Measurements from ENCODE around the gene PHF13.
A peak's percentile ranks its signal among the peaks of the same experiment; 100 is the strongest.

Gene PHF13

DNA sequence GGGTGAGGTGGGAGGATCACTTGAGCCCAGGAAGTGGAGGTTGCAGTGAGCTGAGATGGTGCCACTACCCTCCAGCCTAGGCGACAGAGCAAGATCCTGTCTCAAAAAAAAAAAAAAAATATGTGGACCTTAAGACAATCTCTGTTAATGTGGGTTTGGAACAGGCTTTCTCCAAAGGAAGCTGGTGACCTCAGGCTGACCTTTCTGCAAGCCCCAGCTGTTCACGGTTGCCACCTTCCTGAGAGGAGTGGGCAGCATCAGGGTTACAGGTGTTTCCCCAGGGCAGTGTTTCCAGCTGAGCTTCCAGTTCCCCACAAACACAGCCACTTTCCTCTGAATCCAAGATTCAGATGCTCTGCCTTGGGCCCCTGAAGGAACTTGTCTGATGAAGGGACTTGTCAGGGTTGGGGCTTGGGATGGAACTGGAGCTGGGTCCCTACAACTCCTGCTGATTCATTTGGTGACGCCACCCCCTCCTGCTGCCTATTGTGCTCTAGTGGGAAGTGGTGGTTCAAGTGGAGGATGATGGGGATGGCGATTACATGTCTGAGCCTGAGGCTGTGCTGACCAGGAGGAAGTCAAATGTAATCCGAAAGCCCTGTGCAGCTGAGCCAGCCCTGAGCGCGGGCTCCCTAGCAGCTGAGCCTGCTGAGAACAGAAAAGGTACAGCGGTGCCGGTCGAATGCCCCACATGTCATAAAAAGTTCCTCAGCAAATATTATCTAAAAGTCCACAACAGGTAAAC lies 31.8 kb upstream of the PHF13 start:
- H3K4me3 Mint-ChIP-seq: peak overlapping the region; percentile 41
- ATAC-seq (ENCODE audit: low read depth) (no peak), DNase-seq (ENCODE audit: low spot score in 2 of 2) (no peak)
- H3K9me3 Mint-ChIP-seq: no peaks in the 10 kb centered on the region
- H3K36me3 Mint-ChIP-seq: no peaks in the 10 kb centered on the region
- no peaks in the 10 kb centered on the region for H3K27me3 Mint-ChIP-seq
- peak overlapping the region; percentile 99 for H3K27ac Mint-ChIP-seq
- peaks cover 29% of the 10 kb centered on the region for H3K4me1 Mint-ChIP-seq

DNA sequence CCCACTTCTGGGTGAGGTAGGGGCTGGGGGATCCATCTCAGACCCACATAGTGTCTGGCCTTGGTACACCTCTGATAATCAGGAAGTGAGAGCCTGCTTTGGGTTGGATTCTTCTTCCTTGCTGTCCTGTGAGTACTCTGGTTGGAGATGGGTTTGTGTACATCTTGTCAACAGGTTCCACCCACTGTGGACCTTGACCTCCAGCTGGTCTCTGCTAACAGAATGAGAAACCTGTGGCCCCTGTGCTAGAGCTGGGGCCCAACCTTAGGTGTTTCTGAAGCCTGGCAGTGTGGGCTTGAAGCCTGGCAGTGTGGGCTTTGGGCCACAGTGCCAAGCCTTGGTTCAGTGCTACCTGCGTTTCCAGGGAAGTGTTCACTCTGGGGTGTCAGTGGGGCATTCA lies 31.2 kb upstream of the PHF13 start:
- Mint-ChIP-seq H3K4me3 (peak overlapping the region; percentile 44), H3K9me3 (no peaks in the 10 kb centered on the region), H3K4me1 (peaks cover 30% of the 10 kb centered on the region), H3K27ac (peak overlapping the region; percentile 45), H3K27me3 (no peaks in the 10 kb centered on the region), H3K36me3 (no peaks in the 10 kb centered on the region)
- ATAC-seq (ENCODE audit: low read depth) (no peak), DNase-seq (ENCODE audit: low spot score in 2 of 2) (no peak)

DNA sequence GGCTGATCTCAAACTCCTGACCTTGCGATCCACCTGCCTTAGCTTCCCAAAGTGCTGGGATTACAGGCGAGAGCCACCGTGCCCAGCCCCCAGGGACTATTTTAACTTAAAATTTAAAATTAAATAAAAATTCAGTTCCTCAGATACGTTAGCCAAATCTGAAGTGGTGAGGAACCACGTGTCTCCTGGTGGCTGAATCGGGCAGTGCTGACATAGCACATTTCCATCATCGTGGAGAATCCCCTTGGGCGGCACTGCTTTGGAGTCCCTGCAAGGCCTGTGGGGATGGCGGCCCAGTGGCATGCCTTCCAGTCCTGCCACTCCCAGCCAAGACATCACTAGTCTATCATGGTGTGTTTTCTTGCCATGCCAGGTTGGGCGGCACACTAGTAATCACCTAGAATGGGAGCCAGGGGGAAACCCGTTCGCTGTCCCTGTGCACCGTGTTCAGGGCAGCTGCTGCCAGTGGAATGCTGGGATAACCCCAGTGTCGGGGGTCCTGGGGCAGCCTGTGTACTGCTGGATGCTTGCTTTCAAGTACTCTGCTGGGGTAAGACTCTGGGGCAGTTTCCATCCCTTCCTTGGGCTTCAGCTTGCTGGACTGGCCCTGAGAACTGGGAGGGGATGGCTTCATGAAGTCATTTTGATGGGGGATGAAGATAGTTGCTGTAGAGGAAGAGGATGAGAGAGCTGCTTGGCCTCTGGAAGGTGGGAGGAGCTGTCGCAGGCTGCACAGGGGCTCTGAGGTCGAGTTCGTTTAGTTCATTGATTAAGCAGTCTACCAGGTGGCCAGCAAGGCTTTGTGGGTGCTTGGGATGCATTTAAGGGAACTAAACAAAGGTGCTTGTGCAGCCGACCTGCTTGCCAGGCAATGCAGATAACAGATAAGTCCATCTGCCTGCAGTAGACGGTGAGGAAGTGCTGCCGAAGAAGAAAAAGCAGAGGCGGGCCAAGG lies 29.1 kb upstream of the PHF13 start:
- Mint-ChIP-seq H3K27me3 (no peaks in the 10 kb centered on the region), H3K27ac (peak overlapping the region; percentile 28), H3K4me3 (peak overlapping the region; percentile 48), H3K9me3 (no peaks in the 10 kb centered on the region), H3K4me1 (peaks cover 34% of the 10 kb centered on the region), H3K36me3 (peaks cover 3% of the 10 kb centered on the region)
- no peak for ATAC-seq (ENCODE audit: low read depth)
- no peak for DNase-seq (ENCODE audit: low spot score in 2 of 2)

DNA sequence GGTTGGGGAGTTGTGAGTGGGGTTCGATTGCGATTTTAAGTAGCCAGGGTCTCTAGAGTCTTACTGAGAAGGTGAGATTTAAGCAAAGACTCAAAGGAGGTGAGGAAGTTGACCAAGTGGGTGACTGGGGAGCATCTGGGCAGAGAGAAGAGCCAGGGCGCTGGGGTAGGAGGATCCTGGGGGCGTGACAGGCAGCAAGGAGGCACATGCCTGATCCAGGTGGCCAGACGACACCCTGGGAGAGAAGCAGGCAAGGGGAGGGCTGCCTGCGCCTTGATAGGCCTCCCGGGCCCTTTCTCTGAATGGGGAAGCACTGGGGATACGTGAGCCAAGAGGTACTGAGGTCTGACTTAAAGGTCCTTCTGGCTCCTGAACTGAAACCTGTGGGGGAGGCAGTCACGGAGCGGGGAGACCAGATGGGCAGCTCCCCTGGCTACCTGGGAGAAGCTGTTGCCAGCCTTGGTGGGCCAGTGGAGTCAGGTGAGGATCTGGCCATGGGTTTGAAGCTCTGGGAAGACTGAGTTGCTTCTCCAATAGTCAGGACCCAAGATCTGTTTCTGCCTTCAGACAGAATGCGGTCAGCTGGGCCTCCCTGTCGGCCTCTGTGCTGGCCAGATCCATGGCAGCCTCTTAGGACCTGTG lies 28.3 kb upstream of the PHF13 start:
- no peaks in the 10 kb centered on the region for H3K9me3 Mint-ChIP-seq
- ATAC-seq (ENCODE audit: low read depth): no peak
- DNase-seq (ENCODE audit: low spot score in 2 of 2): no peak
- H3K27ac Mint-ChIP-seq: no peak overlapping the region
- no peaks in the 10 kb centered on the region for H3K27me3 Mint-ChIP-seq
- H3K36me3 Mint-ChIP-seq: peaks cover 5% of the 10 kb centered on the region
- H3K4me3 Mint-ChIP-seq: no peak overlapping the region
- H3K4me1 Mint-ChIP-seq: peaks cover 34% of the 10 kb centered on the region

DNA sequence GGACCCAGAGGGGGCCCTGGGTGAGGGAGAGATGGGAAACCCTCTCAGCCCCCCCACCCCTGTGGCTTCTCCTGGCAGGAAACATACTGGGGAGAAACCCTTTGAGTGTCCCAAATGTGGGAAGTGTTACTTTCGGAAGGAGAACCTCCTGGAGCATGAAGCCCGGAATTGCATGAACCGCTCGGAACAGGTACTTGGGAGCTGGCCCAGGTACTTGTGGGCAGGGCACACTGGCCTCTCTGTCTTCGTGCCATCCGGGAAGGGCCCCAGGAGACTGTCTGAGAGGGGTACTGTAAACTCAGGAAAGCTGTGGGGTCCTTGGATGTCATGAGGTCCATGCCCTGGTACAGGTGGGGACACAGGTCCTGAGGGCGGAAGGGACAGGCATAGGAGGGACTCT lies 27.7 kb upstream of the PHF13 start:
- Mint-ChIP-seq H3K36me3 (peaks cover 5% of the 10 kb centered on the region), H3K9me3 (no peaks in the 10 kb centered on the region), H3K4me1 (peaks cover 29% of the 10 kb centered on the region), H3K27ac (no peak overlapping the region), H3K4me3 (no peak overlapping the region), H3K27me3 (no peaks in the 10 kb centered on the region)
- ATAC-seq (ENCODE audit: low read depth): no peak
- no peak for DNase-seq (ENCODE audit: low spot score in 2 of 2)

DNA sequence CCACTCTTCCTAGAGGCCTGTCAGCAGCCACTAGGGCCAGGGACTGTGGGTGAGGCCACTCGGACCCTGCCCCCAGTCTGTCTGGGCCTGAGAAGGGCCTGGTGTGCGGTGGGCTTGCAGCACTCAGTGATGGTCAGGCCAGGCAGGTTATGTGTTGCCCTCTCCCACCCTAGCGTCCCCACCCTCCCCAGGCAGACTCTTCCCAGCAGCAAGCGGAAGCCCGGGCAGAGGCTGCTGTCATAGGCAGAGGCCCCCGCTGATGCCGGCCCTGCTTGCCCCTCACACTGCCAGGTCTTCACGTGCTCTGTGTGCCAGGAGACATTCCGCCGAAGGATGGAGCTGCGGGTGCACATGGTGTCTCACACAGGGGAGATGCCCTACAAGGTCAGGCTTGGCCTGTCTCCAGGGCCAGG lies 27.1 kb upstream of the PHF13 start:
- Mint-ChIP-seq H3K27me3 (no peaks in the 10 kb centered on the region), H3K4me3 (no peak overlapping the region), H3K4me1 (peaks cover 28% of the 10 kb centered on the region), H3K36me3 (peaks cover 5% of the 10 kb centered on the region), H3K9me3 (no peaks in the 10 kb centered on the region), H3K27ac (no peak overlapping the region)
- ATAC-seq (ENCODE audit: low read depth) (no peak), DNase-seq (ENCODE audit: low spot score in 2 of 2) (no peak)

DNA sequence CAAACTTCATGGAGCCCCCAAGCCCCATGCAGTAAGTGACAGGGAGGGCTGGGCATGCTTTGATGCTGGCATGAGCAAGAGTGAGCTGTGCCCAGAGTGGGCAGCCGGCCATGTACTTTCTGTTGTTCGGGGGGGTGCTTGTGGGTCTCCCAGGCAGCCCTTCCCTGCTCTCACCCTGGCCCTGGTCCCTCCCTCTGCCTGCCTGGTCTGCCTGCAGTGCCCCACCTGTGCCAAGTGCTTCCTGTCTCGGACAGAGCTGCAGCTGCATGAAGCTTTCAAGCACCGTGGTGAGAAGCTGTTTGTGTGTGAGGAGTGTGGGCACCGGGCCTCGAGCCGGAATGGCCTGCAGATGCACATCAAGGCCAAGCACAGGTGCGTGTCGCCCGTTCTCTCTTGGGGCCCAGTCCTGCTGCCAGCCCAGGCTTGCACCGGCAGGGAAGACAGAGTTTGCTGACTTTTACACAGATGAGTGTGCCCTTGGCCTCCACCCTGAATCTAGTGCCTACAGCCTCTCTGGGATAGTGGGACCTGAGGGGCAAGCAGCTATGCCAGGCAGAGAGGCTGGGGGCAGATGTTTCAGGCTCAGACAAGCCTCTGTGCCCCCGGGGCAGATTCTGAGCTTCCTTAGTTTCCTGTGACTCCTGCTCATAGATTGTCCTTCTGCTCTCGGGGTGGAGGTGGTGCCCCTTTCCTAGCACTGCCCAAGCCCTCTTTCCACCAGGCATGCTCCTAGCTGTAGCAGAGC lies 26.1 kb upstream of the PHF13 start:
- no peak overlapping the region for H3K4me3 Mint-ChIP-seq
- H3K36me3 Mint-ChIP-seq: peaks cover 5% of the 10 kb centered on the region
- no peaks in the 10 kb centered on the region for H3K9me3 Mint-ChIP-seq
- no peaks in the 10 kb centered on the region for H3K27me3 Mint-ChIP-seq
- H3K27ac Mint-ChIP-seq: peak overlapping the region; percentile 38
- DNase-seq (ENCODE audit: low spot score in 2 of 2) (no peak), ATAC-seq (ENCODE audit: low read depth) (no peak)
- peaks cover 19% of the 10 kb centered on the region for H3K4me1 Mint-ChIP-seq

DNA sequence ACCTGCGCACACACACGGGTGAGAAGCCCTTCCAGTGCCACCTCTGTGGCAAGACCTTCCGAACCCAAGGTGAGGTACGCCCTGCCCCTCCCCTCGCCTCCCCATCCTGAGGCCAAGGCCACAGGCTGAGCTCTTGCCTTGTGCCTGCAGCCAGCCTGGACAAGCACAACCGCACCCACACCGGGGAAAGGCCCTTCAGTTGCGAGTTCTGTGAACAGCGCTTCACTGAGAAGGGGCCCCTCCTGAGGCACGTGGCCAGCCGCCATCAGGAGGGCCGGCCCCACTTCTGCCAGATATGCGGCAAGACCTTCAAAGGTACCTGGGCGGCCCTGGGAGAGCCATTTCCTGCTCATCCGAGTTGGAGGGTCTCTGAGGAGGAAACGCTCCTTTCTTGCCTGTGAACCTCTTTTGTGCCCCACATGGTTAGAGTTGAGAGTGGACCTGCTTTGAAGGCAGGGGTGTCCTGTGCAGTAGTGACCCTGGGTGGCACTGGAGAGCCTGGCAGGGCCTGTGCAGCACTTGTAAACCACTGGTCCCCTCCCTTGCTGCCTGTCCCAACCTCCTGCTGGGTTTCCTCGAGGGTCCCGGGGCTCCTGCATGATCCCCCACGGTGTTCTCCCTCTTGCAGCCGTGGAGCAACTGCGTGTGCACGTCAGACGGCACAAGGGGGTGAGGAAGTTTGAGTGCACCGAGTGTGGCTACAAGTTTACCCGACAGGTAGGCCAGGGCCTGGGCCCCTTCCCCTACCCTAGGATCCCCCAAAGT lies 25.2 kb upstream of the PHF13 start:
- DNase-seq (ENCODE audit: low spot score in 2 of 2) (no peak), ATAC-seq (ENCODE audit: low read depth) (no peak)
- H3K4me3 Mint-ChIP-seq: no peak overlapping the region
- H3K9me3 Mint-ChIP-seq: no peaks in the 10 kb centered on the region
- H3K4me1 Mint-ChIP-seq: peaks cover 18% of the 10 kb centered on the region
- H3K36me3 Mint-ChIP-seq: peaks cover 5% of the 10 kb centered on the region
- no peaks in the 10 kb centered on the region for H3K27me3 Mint-ChIP-seq
- no peak overlapping the region for H3K27ac Mint-ChIP-seq

DNA sequence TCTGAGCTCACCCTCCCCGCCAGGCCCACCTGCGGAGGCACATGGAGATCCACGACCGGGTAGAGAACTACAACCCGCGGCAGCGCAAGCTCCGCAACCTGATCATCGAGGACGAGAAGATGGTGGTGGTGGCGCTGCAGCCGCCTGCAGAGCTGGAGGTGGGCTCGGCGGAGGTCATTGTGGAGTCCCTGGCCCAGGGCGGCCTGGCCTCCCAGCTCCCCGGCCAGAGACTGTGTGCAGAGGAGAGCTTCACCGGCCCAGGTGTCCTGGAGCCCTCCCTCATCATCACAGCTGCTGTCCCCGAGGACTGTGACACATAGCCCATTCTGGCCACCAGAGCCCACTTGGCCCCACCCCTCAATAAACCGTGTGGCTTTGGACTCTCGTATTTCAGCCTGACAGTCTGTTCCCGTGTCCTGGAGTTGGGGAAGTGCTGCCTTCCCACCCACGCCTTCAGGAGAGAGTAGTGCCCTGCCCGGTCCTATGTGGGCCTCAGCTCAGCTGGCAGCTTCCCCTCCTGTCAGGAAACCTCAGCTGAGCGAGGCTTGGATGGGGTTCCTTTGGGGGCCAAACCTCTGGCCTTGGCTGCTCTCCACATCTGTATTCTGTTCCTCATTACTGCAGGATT lies 24.5 kb upstream of the PHF13 start:
- no peak for DNase-seq (ENCODE audit: low spot score in 2 of 2)
- Mint-ChIP-seq H3K4me3 (no peak overlapping the region), H3K4me1 (peaks cover 18% of the 10 kb centered on the region), H3K27ac (no peak overlapping the region), H3K9me3 (no peaks in the 10 kb centered on the region), H3K36me3 (peaks cover 5% of the 10 kb centered on the region), H3K27me3 (no peaks in the 10 kb centered on the region)
- ATAC-seq (ENCODE audit: low read depth): no peak

DNA sequence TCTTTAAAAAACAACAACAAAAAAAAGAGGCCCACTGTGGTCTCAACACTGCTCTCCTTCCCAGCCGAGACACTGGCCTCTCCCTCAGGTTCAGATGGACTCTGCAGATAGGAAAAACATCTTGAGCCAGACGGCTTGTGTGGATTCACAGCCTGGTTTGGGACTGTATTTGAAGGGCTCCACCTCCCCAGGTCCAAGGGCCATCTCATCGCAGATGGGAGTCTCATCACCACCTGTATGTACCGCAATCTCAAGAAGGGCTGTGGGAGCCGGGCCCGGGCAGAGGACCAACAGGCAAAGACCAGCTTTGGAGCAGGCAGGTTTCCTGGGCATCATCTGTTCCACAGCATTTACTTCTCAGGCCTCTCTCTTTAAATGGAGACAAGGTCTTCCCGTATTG lies 23.5 kb upstream of the PHF13 start:
- DNase-seq (ENCODE audit: low spot score in 2 of 2) (no peak), ATAC-seq (ENCODE audit: low read depth) (no peak)
- peaks cover 11% of the 10 kb centered on the region for H3K4me1 Mint-ChIP-seq
- no peak overlapping the region for H3K27ac Mint-ChIP-seq
- no peaks in the 10 kb centered on the region for H3K9me3 Mint-ChIP-seq
- no peak overlapping the region for H3K4me3 Mint-ChIP-seq
- peaks cover 5% of the 10 kb centered on the region for H3K36me3 Mint-ChIP-seq
- no peaks in the 10 kb centered on the region for H3K27me3 Mint-ChIP-seq

DNA sequence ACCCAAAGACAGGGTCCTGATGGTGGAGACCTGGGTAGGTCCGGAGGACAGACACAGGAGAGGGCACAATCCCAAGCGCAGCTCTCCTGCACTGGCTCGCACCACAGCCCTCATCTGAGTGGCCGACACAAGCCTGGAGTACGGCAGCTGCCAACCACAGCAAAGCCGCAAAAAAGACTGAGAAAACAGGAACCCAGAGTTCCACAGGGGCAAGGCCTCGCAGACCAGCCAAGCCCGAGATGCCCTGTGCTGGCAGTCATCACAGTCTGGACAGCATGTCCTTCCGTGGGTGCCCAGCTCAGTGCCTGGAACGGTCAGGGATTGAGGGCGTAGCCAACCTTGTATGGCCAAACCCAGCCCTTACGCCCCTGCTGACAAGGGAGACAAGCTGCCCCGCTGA lies 22.3 kb upstream of the PHF13 start:
- Mint-ChIP-seq H3K4me1 (peaks cover 10% of the 10 kb centered on the region), H3K9me3 (no peaks in the 10 kb centered on the region)

DNA sequence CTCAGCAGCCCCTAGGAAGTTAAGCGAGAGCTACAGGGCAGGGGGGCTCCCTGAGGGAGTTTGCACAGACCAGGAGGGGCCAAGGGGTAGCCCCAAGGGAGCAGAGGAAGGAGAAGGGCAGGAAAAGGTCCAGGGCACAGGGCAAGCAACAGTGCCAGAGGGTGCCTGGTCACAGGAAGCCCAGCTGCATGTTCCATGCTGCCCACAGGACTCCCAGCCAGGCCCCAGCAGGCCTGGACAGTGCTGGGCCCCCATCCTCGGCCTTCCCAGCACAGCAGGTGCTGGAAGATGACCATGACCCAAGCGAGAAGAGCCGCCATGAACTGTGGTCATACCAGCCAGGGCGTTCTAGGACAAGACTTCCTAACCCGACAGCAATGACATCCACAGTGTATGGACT lies 21.9 kb upstream of the PHF13 start:
- Mint-ChIP-seq H3K36me3 (peaks cover 5% of the 10 kb centered on the region), H3K4me1 (peaks cover 11% of the 10 kb centered on the region), H3K27me3 (no peaks in the 10 kb centered on the region), H3K27ac (no peak overlapping the region), H3K9me3 (no peaks in the 10 kb centered on the region), H3K4me3 (no peak overlapping the region)
- no peak for DNase-seq (ENCODE audit: low spot score in 2 of 2)
- no peak for ATAC-seq (ENCODE audit: low read depth)

More for the DNA sequence above, 22.3 kb upstream of the PHF13 start:
- no peak overlapping the region for H3K4me3 Mint-ChIP-seq
- H3K27me3 Mint-ChIP-seq: no peaks in the 10 kb centered on the region
- ATAC-seq (ENCODE audit: low read depth): peak; percentile 53
- no peak for DNase-seq (ENCODE audit: low spot score in 2 of 2)
- peaks cover 5% of the 10 kb centered on the region for H3K36me3 Mint-ChIP-seq
- H3K27ac Mint-ChIP-seq: no peak overlapping the region

DNA sequence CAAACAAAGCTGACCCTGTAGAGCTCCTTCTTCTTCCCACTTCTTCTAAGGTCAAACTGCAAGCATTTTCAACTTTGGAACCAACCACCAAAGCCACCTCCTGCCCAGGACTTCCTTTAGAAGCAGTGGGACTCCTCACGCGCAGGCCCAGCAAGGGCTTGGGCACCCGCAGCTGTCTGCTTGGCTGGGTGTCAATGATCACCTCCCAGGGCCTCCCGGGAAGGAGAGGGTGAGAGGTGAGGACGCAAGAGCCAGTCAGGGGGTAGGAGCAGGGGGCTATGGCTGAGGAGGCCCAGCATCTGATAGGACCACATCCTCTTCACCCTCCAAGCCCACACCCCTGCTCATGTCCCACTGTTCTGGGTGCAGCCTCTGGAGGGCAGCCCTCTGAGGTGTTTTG lies 21.1 kb upstream of the PHF13 start:
- Mint-ChIP-seq H3K4me3 (no peak overlapping the region), H3K4me1 (peaks cover 9% of the 10 kb centered on the region), H3K9me3 (no peaks in the 10 kb centered on the region), H3K36me3 (peaks cover 5% of the 10 kb centered on the region), H3K27me3 (no peaks in the 10 kb centered on the region), H3K27ac (no peak overlapping the region)
- no peak for DNase-seq (ENCODE audit: low spot score in 2 of 2)
- no peak for ATAC-seq (ENCODE audit: low read depth)
